ENCODE results near the gene ATXN7. TPM values are rescaled to one million over a fixed set of nuclear protein-coding genes. Genes with fewer than 3 reads are reported as not detected.

Gene ATXN7
- polyA plus RNA-seq, 3 donors = 16.9 to 31.0 (median 28.6) TPM

DNA sequence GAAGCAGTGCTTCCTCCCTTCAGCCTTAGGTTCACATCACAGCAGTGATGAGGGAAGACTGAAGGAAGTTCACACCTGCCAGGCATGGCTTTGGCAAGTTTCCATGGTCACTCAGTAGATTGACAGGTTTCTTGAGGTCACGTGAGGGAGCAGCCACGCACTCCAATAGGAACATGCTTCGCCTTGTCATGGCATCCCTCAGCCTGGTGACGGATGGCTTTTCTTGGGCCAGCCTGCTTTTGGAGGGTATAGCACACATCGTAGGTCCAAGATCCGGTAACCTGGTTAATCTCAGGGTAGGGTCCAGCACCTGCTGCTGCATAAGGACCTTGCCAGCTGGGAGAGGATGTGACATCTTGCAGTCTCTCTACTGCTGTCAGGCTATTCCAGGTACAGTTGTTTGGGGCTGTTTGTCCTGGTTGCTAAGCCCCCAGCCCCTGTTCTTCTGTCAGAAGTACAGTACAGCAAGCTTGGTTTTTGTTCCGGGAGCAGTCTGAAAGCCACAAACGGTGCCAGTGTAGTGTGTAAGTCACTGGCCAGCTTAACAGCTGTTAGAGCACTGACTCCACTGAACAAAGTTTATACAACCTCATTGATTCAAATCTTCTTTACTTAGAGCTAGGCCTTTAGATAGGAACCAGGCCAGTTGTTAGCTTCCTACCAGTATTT is 117.3 kb downstream of the ATXN7 start:
- no peak for DNase-seq

DNA sequence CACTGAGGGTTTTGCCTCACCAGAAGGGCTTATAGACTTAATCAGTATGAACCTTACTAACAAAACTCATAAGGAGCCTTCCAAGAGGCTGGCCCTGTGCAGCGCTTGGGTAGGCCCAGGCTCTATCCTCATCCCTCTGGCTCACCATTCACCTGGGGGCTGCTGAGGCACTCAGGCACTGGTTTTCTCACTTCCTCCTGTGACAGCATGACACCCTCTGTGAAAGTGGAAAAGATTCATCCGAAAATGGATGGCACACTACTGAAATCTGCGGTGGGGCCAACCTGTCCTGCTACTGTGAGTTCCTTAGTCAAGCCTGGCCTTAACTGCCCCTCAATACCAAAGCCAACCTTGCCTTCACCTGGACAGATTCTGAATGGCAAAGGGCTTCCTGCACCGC is 118.3 kb downstream of the ATXN7 start:
- DNase-seq = no peak

DNA sequence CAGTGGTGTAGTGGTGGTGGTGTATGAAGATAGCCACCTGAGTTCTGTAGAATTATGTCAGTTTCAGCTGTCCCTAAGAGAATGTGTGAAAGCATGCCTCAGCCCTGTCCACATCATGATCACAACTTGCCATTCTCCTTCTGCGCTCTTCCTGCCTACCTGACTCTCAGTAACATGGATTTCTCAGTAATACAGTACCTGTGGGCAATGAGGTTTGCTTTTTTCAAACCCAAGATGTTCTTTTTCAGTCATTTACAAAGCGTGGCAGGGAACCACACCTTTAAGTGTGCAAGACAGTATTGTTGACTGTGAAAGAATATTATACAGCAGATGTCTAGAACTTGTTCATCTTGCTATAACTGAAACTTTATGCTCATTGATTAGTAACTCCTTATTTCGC is 120.7 kb downstream of the ATXN7 start:
- DNase-seq = no peak

- DNase-seq = peak; percentile 57
Measured at GRCh38 chr3:63986146-63986545, 122.5 kb downstream of the ATXN7 start.

- DNase-seq = no peak
Measured at GRCh38 chr3:63986831-63987230, 123.2 kb downstream of the ATXN7 start.

DNA sequence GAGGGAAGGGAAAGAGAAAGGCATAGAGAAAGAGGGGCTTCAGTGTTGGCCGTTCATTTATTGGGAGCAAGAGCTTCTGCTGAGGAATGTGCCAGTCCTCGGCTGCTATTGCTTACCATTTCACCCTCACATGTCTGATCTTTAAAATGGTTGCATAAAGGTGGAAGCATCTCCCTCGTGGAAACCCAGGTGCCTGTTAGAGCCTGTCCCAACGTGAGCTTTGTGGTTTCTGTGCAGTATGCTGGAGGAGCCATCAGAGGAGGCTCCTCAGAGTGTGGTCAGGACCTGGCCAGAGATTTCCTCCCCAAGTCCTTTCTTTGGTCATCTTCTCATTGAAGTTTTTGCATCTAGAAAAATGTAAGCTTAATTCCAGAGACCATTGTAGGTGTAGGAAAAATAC is 125.3 kb downstream of the ATXN7 start:
- no peak for DNase-seq

GRCh38 chr3:63990204-63990603 is 126.5 kb downstream of the ATXN7 start:
- no peak for DNase-seq

DNA sequence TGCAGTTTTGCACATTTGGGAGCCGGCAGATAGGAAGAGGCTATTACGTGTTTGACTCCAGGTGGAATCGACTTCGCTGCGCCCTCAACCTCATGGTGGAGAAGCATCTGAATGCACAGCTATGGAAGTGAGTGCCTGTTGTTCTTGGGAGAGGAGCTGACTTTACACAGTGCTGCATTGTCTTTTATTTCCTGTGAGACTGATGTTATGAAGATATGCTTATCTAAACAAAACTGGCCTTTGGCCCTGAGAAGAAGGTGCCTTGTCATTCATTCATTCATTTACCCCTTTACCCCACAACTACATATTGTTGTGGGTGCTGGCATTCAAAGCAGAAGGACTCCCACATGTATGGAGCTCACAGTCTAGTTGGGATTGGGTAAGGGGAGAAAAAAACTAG is 127.1 kb downstream of the ATXN7 start:
- no peak for DNase-seq

- DNase-seq = no peak
Measured at GRCh38 chr3:63991666-63992065, 128.0 kb downstream of the ATXN7 start.

DNA sequence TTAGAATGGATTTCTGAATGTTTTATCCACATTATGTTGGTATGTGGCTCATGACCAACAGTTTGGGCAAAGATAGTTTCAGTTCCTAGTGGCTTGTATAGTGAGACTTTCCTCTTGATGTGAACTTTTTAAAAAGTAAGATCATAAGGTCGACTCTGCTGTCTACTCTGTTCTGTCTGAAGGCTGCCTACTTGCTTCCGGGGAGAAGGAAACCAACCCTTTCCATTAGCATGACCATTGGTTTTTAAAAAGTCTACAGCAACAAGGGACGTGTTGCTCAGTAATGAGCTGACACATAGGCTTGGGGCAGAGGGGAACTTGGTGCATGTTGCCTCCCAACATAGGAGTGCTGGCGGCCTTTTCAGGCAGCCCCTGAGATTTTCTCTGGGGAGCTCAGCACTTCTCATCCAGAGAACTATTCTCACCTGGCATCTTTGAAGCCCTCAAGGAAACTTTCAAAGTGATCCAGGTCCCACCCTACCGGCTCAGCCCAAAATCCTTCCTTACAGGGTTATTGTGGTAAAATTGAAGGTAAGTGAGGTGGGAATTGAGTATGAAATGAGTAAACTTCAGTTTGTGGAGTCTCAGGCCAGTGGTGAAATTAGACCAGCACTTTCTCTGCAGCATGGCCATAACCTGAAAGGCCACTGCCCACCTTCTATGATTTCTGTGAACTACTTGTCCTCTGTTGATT is 129.0 kb downstream of the ATXN7 start:
- DNase-seq = no peak

DNA sequence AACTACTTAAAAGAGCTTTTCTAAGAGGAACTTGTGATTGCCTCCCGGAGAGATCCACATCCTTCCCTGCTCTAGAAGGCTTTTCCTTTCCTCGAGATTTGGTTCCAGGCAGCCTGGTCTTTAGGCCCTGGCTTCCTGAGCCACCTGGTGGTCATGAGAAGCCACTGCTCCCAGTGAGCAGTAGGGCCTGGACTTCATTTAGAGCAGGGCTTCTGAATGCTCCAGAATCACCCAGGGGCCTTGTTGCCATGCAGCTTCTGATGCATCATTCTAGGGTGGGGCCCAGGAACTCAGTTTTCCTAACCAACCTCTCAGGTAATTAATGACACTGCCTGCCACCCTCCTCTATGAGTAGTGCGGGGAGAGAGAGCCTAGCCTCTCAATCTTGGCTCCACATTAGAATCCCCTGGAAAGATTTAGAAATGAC is 130.0 kb downstream of the ATXN7 start:
- peak; percentile 69 for DNase-seq

DNA sequence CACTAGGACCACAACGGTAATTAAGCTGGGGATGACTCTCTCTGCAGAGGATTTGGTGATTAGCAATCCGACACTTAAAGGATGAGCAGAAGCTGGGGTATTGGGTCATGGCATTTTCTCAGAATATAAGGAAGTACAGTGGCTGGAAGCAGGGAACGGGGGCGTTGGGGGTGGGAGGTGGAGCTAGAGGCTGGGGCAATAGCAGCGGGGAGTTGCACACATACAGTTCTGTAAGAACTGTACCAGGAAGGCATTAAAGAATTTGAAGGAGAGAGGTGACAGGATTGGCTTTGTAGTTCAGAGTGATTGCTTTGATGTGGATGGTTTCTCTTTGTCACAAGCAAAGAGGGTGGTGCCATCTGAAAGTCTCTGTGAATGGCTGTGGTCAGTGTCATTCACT is 131.4 kb downstream of the ATXN7 start:
- DNase-seq = no peak

GRCh38 chr3:63998852-63999754 is 135.4 kb downstream of the ATXN7 start:
- no peak for DNase-seq

DNA sequence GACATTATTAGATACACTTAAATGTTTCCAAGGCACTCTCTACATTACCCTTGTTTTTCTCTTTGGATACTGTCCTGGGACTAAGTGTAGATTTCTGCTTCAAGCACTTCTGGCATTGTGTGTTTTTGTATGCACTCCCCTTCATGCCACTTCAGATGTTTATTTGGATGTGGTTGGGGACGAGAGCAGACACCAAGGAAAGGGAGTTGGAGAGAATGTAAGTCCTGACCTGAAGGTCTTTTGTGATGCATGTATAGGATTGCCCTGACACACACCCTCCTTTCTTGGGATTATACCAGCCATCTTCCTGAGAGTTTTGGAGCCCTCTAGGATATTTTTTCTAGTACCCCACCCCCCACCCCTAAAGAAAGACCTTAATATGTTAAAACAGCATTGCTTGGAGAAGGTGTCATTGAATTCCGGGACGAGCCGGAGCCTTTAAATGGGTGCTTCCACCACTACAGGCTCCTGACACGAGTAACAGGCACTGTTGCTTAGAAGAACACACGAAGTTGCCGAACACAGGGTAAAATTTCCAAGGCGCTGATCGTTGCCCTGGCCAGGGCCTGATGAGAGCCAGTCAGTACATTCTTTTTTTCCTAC is 136.9 kb downstream of the ATXN7 start:
- no peak for DNase-seq

- DNase-seq = no peak
Measured at GRCh38 chr3:64002233-64002632, 138.6 kb downstream of the ATXN7 start.

- no peak for DNase-seq
Measured at GRCh38 chr3:64003589-64003988, 139.9 kb downstream of the ATXN7 start.

- DNase-seq = no peak
Measured at GRCh38 chr3:64008017-64008416, 144.3 kb downstream of the ATXN7 start.

- DNase-seq = no peak
Measured at GRCh38 chr3:64008487-64009351, 145.1 kb downstream of the ATXN7 start.

- no peak for DNase-seq
Measured at GRCh38 chr3:64009528-64009927, 145.9 kb downstream of the ATXN7 start.

DNA sequence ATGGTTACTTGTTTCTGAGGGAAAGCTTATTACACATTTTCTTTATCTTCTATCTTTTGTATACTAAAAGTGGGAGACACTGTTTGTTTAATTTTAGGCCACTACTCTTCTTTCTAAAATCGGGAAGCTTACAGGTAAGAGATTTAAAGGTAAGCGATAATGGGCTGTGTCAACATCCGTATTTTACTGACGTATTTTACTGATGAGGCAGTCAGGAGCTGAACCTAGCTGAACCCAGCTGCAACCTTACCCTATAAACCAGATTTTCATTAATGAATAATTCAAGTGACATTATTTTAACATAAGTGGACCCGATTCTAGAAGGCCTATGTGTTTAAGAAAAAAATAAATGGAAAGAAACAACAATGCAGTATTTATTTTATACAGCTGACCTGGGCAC is 146.5 kb downstream of the ATXN7 start:
- DNase-seq = no peak

GRCh38 chr3:64011685-64012084 is 148.0 kb downstream of the ATXN7 start:
- no peak for DNase-seq

Data from renal pelvis (tissue), 4 donors.